GM12878 (cell line): Measurements from ENCODE around the gene FNDC3A. TPM values are rescaled to one million over a fixed set of nuclear protein-coding genes. Genes with fewer than 3 reads are reported as not detected.
A peak's percentile ranks its signal among the peaks of the same experiment; 100 is the strongest.

Source experiments
- ATAC-seq: fragments of 200-7000 bp; cut with Tn5 transposase; 3 replicates; pipeline ENCODE4 v1.9.1; 2020; ENCODE audit warnings: mild to moderate bottlenecking, moderate library complexity
- BruUV-seq: library from RNA; stranded (reverse); fragments of 400-500 nt; replicated peaks from 2 replicates; lab custom pipeline; 2021; lab: Mats Ljungman, UMichigan
- CTCF ChIA-PET: fragments of 300-600 bp; sonication (Branson Sonifier 250); formaldehyde crosslinking; extraction: SDS; loops from one replicate; lab custom pipeline; 2021; ENCODE audit warnings: inconsistent platforms; lab: Yijun Ruan, JAX
- POLR2A ChIA-PET: fragments of 350-600 bp; formaldehyde crosslinking; extraction: SDS; loops from one replicate; lab custom pipeline; 2021; ENCODE audit warnings: inconsistent platforms; lab: Charles Lee
- RAD21 ChIA-PET: fragments of 300-600 bp; sonication (Branson Sonifier 250); formaldehyde crosslinking; loops from one replicate; lab custom pipeline; 2023; ENCODE audit warnings: antibody characterized with exemption; ENCODE audit not compliant: unreplicated experiment; lab: Charles Lee
- SMC1A ChIA-PET: fragments of 300-600 bp; sonication (Branson Sonifier 250); formaldehyde crosslinking; loops from one replicate; lab custom pipeline; 2023; ENCODE audit not compliant: unreplicated experiment, uncharacterized antibody; lab: Charles Lee
- DNase-seq: peaks from one replicate; pipeline ENCODE4 v3.0.0-alpha.2; 2011; ENCODE audit warnings: low read depth, low spot score
- FAIRE-seq: peaks from 3 replicates; lab custom pipeline; 2011; peaks lifted over from hg19 to GRCh38; lab: Jason Lieb, UNC
- H2AFZ ChIP-seq: 2 replicates; pipeline ENCODE4 v1.6.0; 2011; ENCODE audit warnings: low read depth, low read length, control low read depth; ENCODE audit not compliant: control insufficient read depth
- H3K27ac ChIP-seq: 2 replicates; pipeline ENCODE4 v1.5.1; 2011; ENCODE audit warnings: control low read depth; ENCODE audit not compliant: control insufficient read depth, insufficient read depth
- H3K27me3 ChIP-seq, 2 experiments: replicated peaks in 1 of 2; 2 replicates each; pipeline versions ENCODE4 v1.6.0 to v1.6.1; 2011; ENCODE audit warnings: low read length in 1 of 2; ENCODE audit not compliant: control insufficient read depth in 2 of 2, insufficient read depth in 2 of 2
- H3K36me3 ChIP-seq, 2 experiments: 2 replicates each; pipeline ENCODE4 v1.5.1; 2011; ENCODE audit warnings: low read length in 1 of 2; ENCODE audit not compliant: control insufficient read depth in 2 of 2, insufficient read depth in 2 of 2
- H3K4me1 ChIP-seq: 2 replicates; pipeline ENCODE4 v1.6.1; 2011; ENCODE audit warnings: mild to moderate bottlenecking, low read length, moderate library complexity, mixed read lengths; ENCODE audit not compliant: control insufficient read depth, insufficient read depth
- H3K4me2 ChIP-seq: 2 replicates; pipeline ENCODE4 v1.6.0; 2011; ENCODE audit warnings: control low read depth; ENCODE audit not compliant: control insufficient read depth, insufficient read depth
- H3K4me3 ChIP-seq: fragments of 200-600 bp; sonication (generic); 2 replicates; pipeline ENCODE4 v1.5.1; 2016
- H3K79me2 ChIP-seq: 2 replicates; pipeline ENCODE4 v1.6.0; 2011; ENCODE audit warnings: low read length; ENCODE audit not compliant: control insufficient read depth, insufficient read depth
- H3K9ac ChIP-seq: 2 replicates; pipeline ENCODE4 v1.8.0; 2011; ENCODE audit warnings: low read length, control low read depth, mixed read lengths; ENCODE audit not compliant: control insufficient read depth, insufficient read depth
- H3K9me3 ChIP-seq: replicated peaks from 3 replicates; pipeline ENCODE4 v1.5.1; 2011; ENCODE audit warnings: mild to moderate bottlenecking, low read length; ENCODE audit not compliant: control insufficient read depth, insufficient read depth
- H4K20me1 ChIP-seq: 2 replicates; pipeline ENCODE4 v1.6.0; 2011; ENCODE audit not compliant: control insufficient read depth, insufficient read depth
- ATF2 ChIP-seq: IDR thresholded peaks from 2 replicates; pipeline ENCODE4 v1.6.1; 2012; ENCODE audit warnings: low read length, inconsistent platforms
- SMAD1 ChIP-seq: fragments of 450-650 bp; IDR thresholded peaks from 2 replicates; pipeline ENCODE4 v1.6.1; 2018; ENCODE audit warnings: mild to moderate bottlenecking, low read depth; ENCODE audit not compliant: partially characterized antibody
- SMAD5 ChIP-seq: IDR thresholded peaks from 2 replicates; pipeline ENCODE4 v1.6.1; 2016; ENCODE audit warnings: antibody characterized with exemption, low read depth
- SMARCA5 ChIP-seq: fragments of 450-650 bp; IDR thresholded peaks from 2 replicates; pipeline ENCODE4 v1.6.1; 2017; ENCODE audit warnings: mild to moderate bottlenecking
- SPI1 ChIP-seq: IDR thresholded peaks from 2 replicates; pipeline ENCODE4 v1.6.1; 2011; ENCODE audit warnings: low read depth, mild to moderate bottlenecking, low read length, moderate library complexity, borderline replicate concordance; ENCODE audit not compliant: insufficient read depth
- TARDBP ChIP-seq: IDR thresholded peaks from 2 replicates; pipeline ENCODE4 v1.6.1; 2016; ENCODE audit warnings: borderline replicate concordance
- ZNF592 ChIP-seq: fragments of 450-650 bp; IDR thresholded peaks from 2 replicates; pipeline ENCODE4 v1.6.1; 2017; ENCODE audit warnings: mild to moderate bottlenecking, moderate library complexity
- WGBS: methylation state at CpG from one replicate; pipeline ENCODE4 v1.1.6; 2016; ENCODE audit warnings: low lambda C conversion rate; ENCODE audit not compliant: insufficient replicate concordance, insufficient coverage; ENCODE audit errors: missing lambda C conversion rate; 5-methylcytosine and 5-hydroxymethylcytosine counted together
- in situ Hi-C: fragments of 300-500 bp; cut with MboI; formaldehyde crosslinking; loops from 9 replicates; pipeline ENCODE4 v1.14.3; 2018; ENCODE audit warnings: mixed read lengths
- intact Hi-C: fragments of 100-400 bp; cut with micrococcal nuclease; formaldehyde crosslinking; loops from one replicate; pipeline ENCODE4 v1.14.2; 2022; ENCODE audit not compliant: unreplicated experiment
- polyA plus RNA-seq, 11 experiments: library from polyadenylated mRNA; depleted of rRNA in 4 of 11; unstranded in 6 of 11; stranded (reverse) in 5 of 11; fragments of >200 nt; fragmentation: Nextera tagmentation in 4 of 11; fragmentation: Illumina TruSeq in 1 of 11; extraction: Ambion mirVana in 4 of 11; extraction: Trizol in 1 of 11; gene quantifications; 1 replicate in 1 of 11; 2 replicates in 10 of 11; pipeline versions ENCODE4 v1.2.1 to v1.2.3, GENCODE V29; 2011 to 2016; ENCODE audit warnings: inconsistent platforms in 2 of 11, missing spikeins in 2 of 11, low read depth in 1 of 11
- total RNA-seq, 4 experiments: library from RNA; depleted of rRNA in 3 of 4; stranded (reverse); fragments of >200 nt in 3 of 4; fragmentation: Illumina TruSeq in 1 of 4; extraction: Trizol in 1 of 4; gene quantifications; 2 replicates each; pipeline versions ENCODE4 v1.2.1 to v1.2.3, GENCODE V29; 2013 to 2021
- TF ChIP-seq, protein P1 (sequence below): IDR thresholded peaks from 2 replicates; pipeline ENCODE4 v1.6.1; 2011; ENCODE audit warnings: borderline replicate concordance, low read depth, mild to moderate bottlenecking, moderate library complexity, low read length; ENCODE audit not compliant: insufficient read depth, poor library complexity, severe bottlenecking
- TF ChIP-seq, protein P2 (sequence below): IDR thresholded peaks from 2 replicates; pipeline ENCODE4 v1.6.1; 2012; ENCODE audit warnings: mild to moderate bottlenecking, low read depth, low read length

Gene FNDC3A
- total and polyA plus RNA-seq, 10 of the 15 experiments (the other 5 are each of a cell fraction or from before 2014, with no cell fraction given) = 6.3 to 46.4 (median 22.8) TPM

DNA sequence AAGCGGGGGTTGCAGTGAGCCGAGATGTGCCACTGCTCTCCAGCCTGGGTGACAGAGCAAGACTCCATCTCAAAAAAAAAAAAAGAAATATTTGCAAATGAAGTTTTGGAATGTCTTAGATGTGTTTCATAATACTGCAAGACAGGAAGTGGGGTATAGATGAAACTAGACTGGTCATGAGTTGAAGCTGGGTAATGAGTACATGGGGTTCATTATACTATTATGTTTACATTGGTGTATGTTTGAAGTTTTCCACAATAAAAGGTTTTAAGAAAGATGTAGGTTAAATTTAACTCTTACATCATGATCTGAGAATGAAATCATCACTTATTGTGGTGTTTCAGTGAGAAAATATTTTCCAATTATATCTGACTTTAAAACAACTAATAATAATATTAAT, 19.0 kb downstream of the FNDC3A start (continued):
- TF ChIP-seq ZNF592 (no peak), ATF2 (peak; percentile 81)

DNA sequence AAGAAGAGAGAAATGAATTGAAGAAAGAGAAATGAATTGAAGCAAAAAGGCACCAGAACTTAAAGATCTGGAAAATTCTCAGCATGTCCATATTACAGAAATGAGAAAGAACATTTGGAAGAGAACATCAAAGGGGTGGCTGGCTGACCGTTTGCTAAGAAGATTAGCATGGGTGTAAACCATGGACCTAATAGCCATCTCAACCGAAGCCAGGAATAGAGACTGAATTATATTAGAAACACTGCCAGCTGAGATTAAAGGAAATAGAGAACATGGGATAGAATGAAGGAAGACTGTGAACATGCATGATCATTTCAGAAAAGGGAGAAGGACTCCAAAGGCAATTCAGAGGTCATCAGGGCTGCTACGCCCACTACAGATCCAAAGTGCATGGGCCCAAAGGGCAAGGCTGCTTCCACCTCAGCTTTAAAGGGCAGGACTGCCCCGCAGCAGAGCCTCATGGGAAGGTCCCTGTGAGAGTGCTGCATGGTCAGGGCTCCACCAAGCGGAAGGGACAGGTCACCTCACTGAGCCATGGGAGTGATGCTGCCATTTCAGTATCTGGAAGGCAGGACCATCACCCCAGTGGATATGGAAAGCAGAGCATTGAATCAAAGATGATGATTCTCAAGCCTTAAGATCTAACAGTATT, 23.1 kb downstream of the FNDC3A start:
- in situ Hi-C loops = no loop called here
- ATAC-seq = no peak
- no peak for DNase-seq
- H3K4me2 ChIP-seq = no peak overlapping the region
- no peaks in the 10 kb centered on the region for H3K27me3 ChIP-seq
- H3K4me3 ChIP-seq = no peak overlapping the region
- 58% methylated on average over 5 of the region's 5 CpGs for WGBS
- H3K9ac ChIP-seq = no peak overlapping the region
- no peak for FAIRE-seq
- ChIA-PET POLR2A (no interaction called here), CTCF (no interaction called here), SMC1A (interaction anchor here (1.0 kb wide), 1 partner anchor 46 kb away, joined by 3 read pairs; no protein-coding TSS in a partner anchor), RAD21 (no interaction called here)
- TF ChIP-seq SPI1 = no peak
- TF ChIP-seq TARDBP = no peak
- no peak for TF ChIP-seq SMARCA5
- no peak for TF ChIP-seq SMAD5
- TF ChIP-seq, protein P1, sequence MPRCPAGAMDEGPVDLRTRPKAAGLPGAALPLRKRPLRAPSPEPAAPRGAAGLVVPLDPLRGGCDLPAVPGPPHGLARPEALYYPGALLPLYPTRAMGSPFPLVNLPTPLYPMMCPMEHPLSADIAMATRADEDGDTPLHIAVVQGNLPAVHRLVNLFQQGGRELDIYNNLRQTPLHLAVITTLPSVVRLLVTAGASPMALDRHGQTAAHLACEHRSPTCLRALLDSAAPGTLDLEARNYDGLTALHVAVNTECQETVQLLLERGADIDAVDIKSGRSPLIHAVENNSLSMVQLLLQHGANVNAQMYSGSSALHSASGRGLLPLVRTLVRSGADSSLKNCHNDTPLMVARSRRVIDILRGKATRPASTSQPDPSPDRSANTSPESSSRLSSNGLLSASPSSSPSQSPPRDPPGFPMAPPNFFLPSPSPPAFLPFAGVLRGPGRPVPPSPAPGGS = no peak
- TF ChIP-seq, protein P2, sequence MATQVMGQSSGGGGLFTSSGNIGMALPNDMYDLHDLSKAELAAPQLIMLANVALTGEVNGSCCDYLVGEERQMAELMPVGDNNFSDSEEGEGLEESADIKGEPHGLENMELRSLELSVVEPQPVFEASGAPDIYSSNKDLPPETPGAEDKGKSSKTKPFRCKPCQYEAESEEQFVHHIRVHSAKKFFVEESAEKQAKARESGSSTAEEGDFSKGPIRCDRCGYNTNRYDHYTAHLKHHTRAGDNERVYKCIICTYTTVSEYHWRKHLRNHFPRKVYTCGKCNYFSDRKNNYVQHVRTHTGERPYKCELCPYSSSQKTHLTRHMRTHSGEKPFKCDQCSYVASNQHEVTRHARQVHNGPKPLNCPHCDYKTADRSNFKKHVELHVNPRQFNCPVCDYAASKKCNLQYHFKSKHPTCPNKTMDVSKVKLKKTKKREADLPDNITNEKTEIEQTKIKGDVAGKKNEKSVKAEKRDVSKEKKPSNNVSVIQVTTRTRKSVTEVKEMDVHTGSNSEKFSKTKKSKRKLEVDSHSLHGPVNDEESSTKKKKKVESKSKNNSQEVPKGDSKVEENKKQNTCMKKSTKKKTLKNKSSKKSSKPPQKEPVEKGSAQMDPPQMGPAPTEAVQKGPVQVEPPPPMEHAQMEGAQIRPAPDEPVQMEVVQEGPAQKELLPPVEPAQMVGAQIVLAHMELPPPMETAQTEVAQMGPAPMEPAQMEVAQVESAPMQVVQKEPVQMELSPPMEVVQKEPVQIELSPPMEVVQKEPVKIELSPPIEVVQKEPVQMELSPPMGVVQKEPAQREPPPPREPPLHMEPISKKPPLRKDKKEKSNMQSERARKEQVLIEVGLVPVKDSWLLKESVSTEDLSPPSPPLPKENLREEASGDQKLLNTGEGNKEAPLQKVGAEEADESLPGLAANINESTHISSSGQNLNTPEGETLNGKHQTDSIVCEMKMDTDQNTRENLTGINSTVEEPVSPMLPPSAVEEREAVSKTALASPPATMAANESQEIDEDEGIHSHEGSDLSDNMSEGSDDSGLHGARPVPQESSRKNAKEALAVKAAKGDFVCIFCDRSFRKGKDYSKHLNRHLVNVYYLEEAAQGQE = no peak
- no peak for TF ChIP-seq SMAD1
- BruUV-seq = no TSS peak
- H2AFZ ChIP-seq = no peak overlapping the region
- 0 out of 2 replicates have a peak, but pooled peaks cover 4% of the 10 kb centered on the region for H3K4me1 ChIP-seq
- H3K79me2 ChIP-seq = peaks cover 30% of the 10 kb centered on the region
- H3K27ac ChIP-seq = no peak overlapping the region
- peaks cover 11% of the 10 kb centered on the region for H3K9me3 ChIP-seq
- no peaks in the 10 kb centered on the region for H4K20me1 ChIP-seq
- intact Hi-C loops = no loop called here
- H3K36me3 ChIP-seq = peaks cover 0 to 3% of the 10 kb centered on the region in 2 experiments; a peak in 1 of 4 replicates
